OCI-LY7 (cell line): Measurements from ENCODE around the gene DYNLT2. TPM values are rescaled to one million over a fixed set of nuclear protein-coding genes. Genes with fewer than 3 reads are reported as not detected.

ENCODE experiments used
- BruUV-seq: library from RNA; stranded (reverse); fragments of 400-500 nt; replicated peaks from 2 replicates; lab custom pipeline; 2021; lab: Mats Ljungman, UMichigan
- CTCF ChIA-PET: fragments of 300-600 bp; sonication (Branson Sonifier 250); formaldehyde crosslinking; loops from one replicate; lab custom pipeline; 2022; ENCODE audit warnings: antibody characterized with exemption; ENCODE audit not compliant: unreplicated experiment; lab: Charles Lee
- POLR2A ChIA-PET: fragments of 300-600 bp; sonication (Branson Sonifier 250); formaldehyde crosslinking; loops from one replicate; lab custom pipeline; 2022; ENCODE audit warnings: antibody characterized with exemption; lab: Charles Lee
- DNase-seq: peaks from one replicate; pipeline ENCODE4 v3.0.0-alpha.2; 2015; ENCODE audit warnings: low spot score
- H2AFZ ChIP-seq: fragments of 200-600 bp; sonication (generic), shearing (Covaris generic); 2 replicates; pipeline ENCODE4 v1.6.1; 2014; ENCODE audit warnings: mild to moderate bottlenecking, antibody characterized with exemption, low read length, moderate library complexity
- H3K27ac ChIP-seq: fragments of 200-600 bp; sonication (generic); 2 replicates; pipeline ENCODE4 v1.5.1; 2014; ENCODE audit warnings: mixed run types, low read depth, mild to moderate bottlenecking, moderate library complexity, low read length, inconsistent platforms; ENCODE audit not compliant: poor library complexity, severe bottlenecking
- H3K36me3 ChIP-seq: fragments of 200-600 bp; sonication (generic); 2 replicates; pipeline ENCODE4 v1.6.1; 2014; ENCODE audit warnings: mild to moderate bottlenecking, antibody characterized with exemption, low read length, moderate library complexity, mixed read lengths; ENCODE audit not compliant: insufficient read depth
- H3K4me1 ChIP-seq: fragments of 200-600 bp; sonication (generic); 2 replicates; pipeline ENCODE4 v1.5.1; 2014; ENCODE audit warnings: mild to moderate bottlenecking, low read length; ENCODE audit not compliant: insufficient read depth, poor library complexity, severe bottlenecking
- H3K4me2 ChIP-seq: fragments of 200-600 bp; sonication (generic); 2 replicates; pipeline ENCODE4 v1.6.1; 2014; ENCODE audit warnings: mild to moderate bottlenecking, low read length
- H3K4me3 ChIP-seq: fragments of 200-600 bp; sonication (generic); 2 replicates; pipeline ENCODE4 v1.5.1; 2014; ENCODE audit warnings: mild to moderate bottlenecking, low read depth, low read length; ENCODE audit not compliant: poor library complexity, severe bottlenecking
- H3K79me2 ChIP-seq: fragments of 200-600 bp; sonication (generic); 2 replicates; pipeline ENCODE4 v1.6.1; 2016; ENCODE audit warnings: low read depth, mild to moderate bottlenecking, low read length, moderate library complexity, mixed read lengths; ENCODE audit not compliant: insufficient read depth
- H3K9me2 ChIP-seq: fragments of 200-600 bp; sonication (generic); 2 replicates; pipeline ENCODE4 v1.6.1; 2016; ENCODE audit warnings: mild to moderate bottlenecking, low read length, mixed read lengths; ENCODE audit not compliant: insufficient read depth
- H3K9me3 ChIP-seq: fragments of 200-600 bp; sonication (generic); 2 replicates; pipeline ENCODE4 v1.6.1; 2014; ENCODE audit warnings: mild to moderate bottlenecking, mixed run types, low read length, mixed read lengths
- H4K20me1 ChIP-seq: fragments of 200-600 bp; sonication (generic); 2 replicates; pipeline ENCODE4 v1.6.1; 2014; ENCODE audit warnings: mild to moderate bottlenecking, antibody characterized with exemption, low read length, moderate library complexity, mixed read lengths; ENCODE audit not compliant: insufficient read depth
- CTCF ChIP-seq: fragments of 200-600 bp; sonication (generic); conservative IDR thresholded peaks from 2 replicates; pipeline ENCODE4 v1.5.1; 2014; ENCODE audit warnings: mild to moderate bottlenecking, antibody characterized with exemption, low read length, moderate library complexity, mixed read lengths
- EZH2phosphoT487 ChIP-seq: fragments of 200-600 bp; sonication (generic); IDR thresholded peaks from 2 replicates; pipeline ENCODE4 v1.6.1; 2018; ENCODE audit warnings: low read depth, borderline replicate concordance, mild to moderate bottlenecking, mixed run types, antibody characterized with exemption, low read length, moderate library complexity, mixed read lengths
- intact Hi-C: fragments of 100-400 bp; cut with micrococcal nuclease; formaldehyde crosslinking; loops from one replicate; pipeline ENCODE4 v1.10.0; 2022; ENCODE audit not compliant: unreplicated experiment
- total RNA-seq, 2 experiments: library from RNA; depleted of rRNA in 1 of 2; stranded (reverse); fragments of >200 nt in 1 of 2; shearing (Covaris generic) in 1 of 2; gene quantifications; 2 replicates each; pipeline ENCODE4 v1.2.3, GENCODE V29; 2014 to 2022

DYNLT2 gene
- total RNA-seq, 2 experiments from 2014 or later, result 6.4 to 7.7 TPM

- Histone ChIP-seq H3K4me1 (no peaks in the 10 kb centered on the region), H3K27ac (no peak overlapping the region), H3K79me2 (no peaks in the 10 kb centered on the region), H3K4me3 (no peak overlapping the region), H3K9me3 (no peaks in the 10 kb centered on the region), H3K9me2 (no peaks in the 10 kb centered on the region), H3K4me2 (no peak overlapping the region), H3K36me3 (no peaks in the 10 kb centered on the region), H2AFZ (no peak overlapping the region), H4K20me1 (no peaks in the 10 kb centered on the region)
- no TSS peak for BruUV-seq
- DNase-seq, result no peak
- ChIA-PET CTCF (no interaction called here), POLR2A (interaction anchor here (0.5 kb wide), 1 partner anchor 1059 kb away, joined by 3 read pairs; no protein-coding TSS in a partner anchor)
- intact Hi-C loops, result no loop called here
- TF ChIP-seq EZH2phosphoT487, result no peak
- no peak for TF ChIP-seq CTCF
Measured at GRCh38 chr6:169785566-169785965, 34.2 kb upstream of the DYNLT2 start.

- Histone ChIP-seq H2AFZ (no peak overlapping the region), H3K4me2 (no peak overlapping the region), H3K27ac (no peak overlapping the region), H3K4me3 (no peak overlapping the region), H4K20me1 (no peaks in the 10 kb centered on the region), H3K36me3 (no peaks in the 10 kb centered on the region), H3K9me2 (no peaks in the 10 kb centered on the region), H3K4me1 (no peaks in the 10 kb centered on the region), H3K9me3 (no peaks in the 10 kb centered on the region), H3K79me2 (no peaks in the 10 kb centered on the region)
- no peak for DNase-seq
- TF ChIP-seq CTCF (no peak), EZH2phosphoT487 (no peak)
- POLR2A ChIA-PET, result interaction anchor here (0.5 kb wide), 1 partner anchor 1058 kb away, joined by 3 read pairs; no protein-coding TSS in a partner anchor
- CTCF ChIA-PET, result no interaction called here
- BruUV-seq, result no TSS peak
- intact Hi-C loops, result no loop called here
Measured at GRCh38 chr6:169784821-169785340, 33.5 kb upstream of the DYNLT2 start.

GRCh38 chr6:169783971-169784820 is 32.8 kb upstream of the DYNLT2 start:
- Histone ChIP-seq H3K79me2 (no peaks in the 10 kb centered on the region), H4K20me1 (no peaks in the 10 kb centered on the region), H3K4me2 (no peak overlapping the region), H3K27ac (no peak overlapping the region), H3K9me2 (no peaks in the 10 kb centered on the region), H2AFZ (no peak overlapping the region), H3K4me1 (no peaks in the 10 kb centered on the region), H3K4me3 (no peak overlapping the region), H3K36me3 (peaks cover 4% of the 10 kb centered on the region; the same call in 1 of the 2 replicates), H3K9me3 (no peaks in the 10 kb centered on the region)
- no peak for DNase-seq
- no peak for TF ChIP-seq EZH2phosphoT487
- no peak for TF ChIP-seq CTCF
- BruUV-seq, result no TSS peak
- ChIA-PET POLR2A (interaction anchor here (0.9 kb wide), 1 partner anchor 19 kb away, joined by 3 read pairs; no protein-coding TSS in a partner anchor), CTCF (no interaction called here)
- intact Hi-C loops, result no loop called here
